K562 (cell line): ENCODE measurements around the gene TRIM37. TPM values are rescaled to one million over a fixed set of nuclear protein-coding genes. Genes with fewer than 3 reads are reported as not detected.
A peak's percentile ranks its signal among the peaks of the same experiment; 100 is the strongest.

ENCODE experiments used
- ADNP ChIP-seq: fragments of 200-800 bp; sonication (Bioruptor generic); IDR thresholded peaks from 2 replicates; pipeline ENCODE4 v1.6.1; 2016; ENCODE audit warnings: missing genetic modification characterization, missing compliant biosample characterization
- ATF7 ChIP-seq: fragments of 450-650 bp; IDR thresholded peaks from 2 replicates; pipeline ENCODE4 v1.7.1; 2014; ENCODE audit warnings: mild to moderate bottlenecking, moderate library complexity
- CEBPB ChIP-seq: fragments of 450-650 bp; IDR thresholded peaks from 2 replicates; pipeline ENCODE4 v1.6.1; 2016; ENCODE audit warnings: missing genetic modification characterization, missing compliant biosample characterization
- CHAMP1 ChIP-seq: fragments of 450-650 bp; IDR thresholded peaks from 2 replicates; pipeline ENCODE4 v1.6.1; 2016; ENCODE audit warnings: mild to moderate bottlenecking
- DACH1 ChIP-seq: fragments of 450-650 bp; IDR thresholded peaks from 2 replicates; pipeline ENCODE4 v1.6.1; 2018; ENCODE audit not compliant: partially characterized antibody
- ESRRB ChIP-seq: fragments of 250-450 bp; sonication (Bioruptor Pico); IDR thresholded peaks from 2 replicates; pipeline ENCODE4 v1.5.0; 2020; ENCODE audit warnings: mild to moderate bottlenecking, moderate library complexity, borderline replicate concordance
- GTF2F1 ChIP-seq: IDR thresholded peaks from 2 replicates; pipeline ENCODE4 v1.6.1; 2011; ENCODE audit warnings: low read depth, low read length, improper control_type of control experiment
- HNRNPLL ChIP-seq: fragments of 200-400 bp; formaldehyde crosslinking; IDR thresholded peaks from 2 replicates; pipeline ENCODE4 v1.6.1; 2017; ENCODE audit warnings: low read length, low read depth, mild to moderate bottlenecking; ENCODE audit not compliant: poor library complexity, severe bottlenecking
- ILK ChIP-seq: fragments of 450-650 bp; IDR thresholded peaks from 2 replicates; pipeline ENCODE4 v1.6.1; 2016; ENCODE audit warnings: missing genetic modification characterization, low read depth, mild to moderate bottlenecking, missing compliant biosample characterization, moderate library complexity, borderline replicate concordance
- JUND ChIP-seq, 2 experiments: IDR thresholded peaks; 2 replicates in 1 of 2; 3 replicates in 1 of 2; pipeline ENCODE4 v1.6.1; 2011; ENCODE audit warnings: borderline replicate concordance in 2 of 2, low read depth in 2 of 2, low read length in 2 of 2, improper control_type of control experiment in 1 of 2, missing biosample characterization in 1 of 2, missing genetic modification characterization in 1 of 2, missing genetic modification reagents in 1 of 2
- KAT7 ChIP-seq: sonication (generic); formaldehyde crosslinking; IDR thresholded peaks from 2 replicates; pipeline ENCODE4 v1.8.0; 2022; ENCODE audit warnings: missing genetic modification reagents, mild to moderate bottlenecking, borderline replicate concordance
- MITF ChIP-seq: IDR thresholded peaks from 2 replicates; pipeline ENCODE4 v1.6.1; 2014; ENCODE audit warnings: antibody characterized with exemption
- NCOA1 ChIP-seq: fragments of 450-650 bp; IDR thresholded peaks from 2 replicates; pipeline ENCODE4 v1.6.1; 2016; ENCODE audit warnings: low read depth
- NFIX ChIP-seq: fragments of 250-450 bp; sonication (Bioruptor Pico); IDR thresholded peaks from 2 replicates; pipeline ENCODE4 v1.4.0; 2020; ENCODE audit warnings: low read depth, mild to moderate bottlenecking, moderate library complexity
- SMARCE1 ChIP-seq: fragments of 450-650 bp; IDR thresholded peaks from 2 replicates; pipeline ENCODE4 v1.7.1; 2016; ENCODE audit warnings: mild to moderate bottlenecking
- SP1 ChIP-seq: sonication (generic); formaldehyde crosslinking; IDR thresholded peaks from 2 replicates; pipeline ENCODE4 v1.8.1; 2022; ENCODE audit warnings: mild to moderate bottlenecking, missing genetic modification reagents
- ZNF133 ChIP-seq: fragments of 250-450 bp; sonication (Bioruptor Pico); IDR thresholded peaks from 2 replicates; pipeline ENCODE4 v1.4.0; 2020; ENCODE audit warnings: mild to moderate bottlenecking
- ZNF146 ChIP-seq: IDR thresholded peaks from one replicate; pipeline ENCODE4 v1.6.1; 2018; ENCODE audit warnings: missing compliant biosample characterization; ENCODE audit not compliant: unreplicated experiment
- ZNF778 ChIP-seq: fragments of 450-650 bp; formaldehyde crosslinking; IDR thresholded peaks from 2 replicates; pipeline ENCODE4 v1.4.0; 2020; ENCODE audit warnings: mild to moderate bottlenecking, moderate library complexity
- polyA plus RNA-seq, 8 experiments: library from polyadenylated mRNA; depleted of rRNA in 4 of 8; stranded (reverse) in 5 of 8; unstranded in 3 of 8; fragments of >200 nt; fragmentation: Nextera tagmentation in 2 of 8; fragmentation: Illumina TruSeq in 1 of 8; extraction: Ambion mirVana in 2 of 8; extraction: Trizol in 1 of 8; gene quantifications; 2 replicates each; pipeline versions ENCODE4 v1.2.1 to v1.2.3, GENCODE V29; 2011 to 2014; ENCODE audit warnings: inconsistent platforms in 1 of 8, missing spikeins in 1 of 8
- total RNA-seq, 7 experiments: library from RNA; depleted of rRNA in 6 of 7; stranded (reverse); fragments of >200 nt in 6 of 7; fragmentation: Illumina TruSeq in 2 of 7; extraction: Trizol in 2 of 7; gene quantifications; 2 replicates each; pipeline versions ENCODE4 v1.2.1 to v1.2.3, GENCODE V29; 2011 to 2021; ENCODE audit warnings: low replicate concordance in 1 of 7
- TF ChIP-seq, protein P1 (sequence below): fragments of 450-650 bp; IDR thresholded peaks from 2 replicates; pipeline ENCODE4 v1.6.1; 2016; ENCODE audit warnings: missing biosample characterization, missing genetic modification characterization
- TF ChIP-seq, protein P2 (sequence below), 2 experiments: IDR thresholded peaks; 2 replicates each; pipeline ENCODE4 v1.6.1; 2012; ENCODE audit warnings: improper control_type of control experiment in 2 of 2, low read depth in 2 of 2, low read length in 2 of 2, borderline replicate concordance in 1 of 2

Gene TRIM37
- total and polyA plus RNA-seq, 9 of the 15 experiments (the other 6 are each of a cell fraction or from before 2014, with no cell fraction given) = 4.5 to 31.4 (median 23.8) TPM

GRCh38 chr17:59155439-59156177 is 48.9 kb upstream of the TRIM37 start, which contains the start of gene PRR11 (continued):
- TF ChIP-seq, protein P1, sequence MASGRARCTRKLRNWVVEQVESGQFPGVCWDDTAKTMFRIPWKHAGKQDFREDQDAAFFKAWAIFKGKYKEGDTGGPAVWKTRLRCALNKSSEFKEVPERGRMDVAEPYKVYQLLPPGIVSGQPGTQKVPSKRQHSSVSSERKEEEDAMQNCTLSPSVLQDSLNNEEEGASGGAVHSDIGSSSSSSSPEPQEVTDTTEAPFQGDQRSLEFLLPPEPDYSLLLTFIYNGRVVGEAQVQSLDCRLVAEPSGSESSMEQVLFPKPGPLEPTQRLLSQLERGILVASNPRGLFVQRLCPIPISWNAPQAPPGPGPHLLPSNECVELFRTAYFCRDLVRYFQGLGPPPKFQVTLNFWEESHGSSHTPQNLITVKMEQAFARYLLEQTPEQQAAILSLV (tag) = no peak
- no peak for TF ChIP-seq MITF
- no peak for TF ChIP-seq ZNF778 (CRISPR knock-in tag)
- TF ChIP-seq ZNF133 (CRISPR knock-in tag) = no peak
- no peak for TF ChIP-seq ESRRB (CRISPR knock-in tag)
- no peak for TF ChIP-seq ZNF146 (CRISPR knock-in tag)
- TF ChIP-seq CEBPB = no peak
- peak; percentile 40; the same call in 1 of the 2 replicates for TF ChIP-seq JUND (IDR thresholded peaks at IDR 0.05; ENCODE audit: borderline replicate concordance, low read depth, low read length)
- TF ChIP-seq JUND (tag; IDR thresholded peaks at IDR 0.05; ENCODE audit: borderline replicate concordance, low read depth, low read length) = peak; percentile 62; the same call in 1 of the 3 replicates
- TF ChIP-seq SP1 = no peak; the same call in 1 of the 2 replicates
- no peak for TF ChIP-seq NFIX (CRISPR knock-in tag)
- TF ChIP-seq CHAMP1 = peak; percentile 86
- no peak for TF ChIP-seq ADNP
- peak; percentile 63; the same call in 1 of the 2 replicates for TF ChIP-seq NCOA1
- no peak for TF ChIP-seq ILK (tag)
- TF ChIP-seq GTF2F1 = no peak
- TF ChIP-seq HNRNPLL = peak; percentile 42
- TF ChIP-seq SMARCE1 = peak; percentile 50; the same call in 1 of the 2 replicates
- TF ChIP-seq, protein P2, sequence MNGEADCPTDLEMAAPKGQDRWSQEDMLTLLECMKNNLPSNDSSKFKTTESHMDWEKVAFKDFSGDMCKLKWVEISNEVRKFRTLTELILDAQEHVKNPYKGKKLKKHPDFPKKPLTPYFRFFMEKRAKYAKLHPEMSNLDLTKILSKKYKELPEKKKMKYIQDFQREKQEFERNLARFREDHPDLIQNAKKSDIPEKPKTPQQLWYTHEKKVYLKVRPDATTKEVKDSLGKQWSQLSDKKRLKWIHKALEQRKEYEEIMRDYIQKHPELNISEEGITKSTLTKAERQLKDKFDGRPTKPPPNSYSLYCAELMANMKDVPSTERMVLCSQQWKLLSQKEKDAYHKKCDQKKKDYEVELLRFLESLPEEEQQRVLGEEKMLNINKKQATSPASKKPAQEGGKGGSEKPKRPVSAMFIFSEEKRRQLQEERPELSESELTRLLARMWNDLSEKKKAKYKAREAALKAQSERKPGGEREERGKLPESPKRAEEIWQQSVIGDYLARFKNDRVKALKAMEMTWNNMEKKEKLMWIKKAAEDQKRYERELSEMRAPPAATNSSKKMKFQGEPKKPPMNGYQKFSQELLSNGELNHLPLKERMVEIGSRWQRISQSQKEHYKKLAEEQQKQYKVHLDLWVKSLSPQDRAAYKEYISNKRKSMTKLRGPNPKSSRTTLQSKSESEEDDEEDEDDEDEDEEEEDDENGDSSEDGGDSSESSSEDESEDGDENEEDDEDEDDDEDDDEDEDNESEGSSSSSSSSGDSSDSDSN (IDR thresholded peaks at IDR 0.05; ENCODE audit: borderline replicate concordance in 1 of 2, low read depth in 2 of 2, low read length in 2 of 2) = no peak
- TF ChIP-seq ATF7 = peak; percentile 61; the same call in 1 of the 2 replicates
- 0 out of 2 replicates have a peak, but pooled peaks have one; percentile 58 for TF ChIP-seq KAT7 (CRISPR knock-in tag)
- TF ChIP-seq DACH1 = no peak
